Thoracic aorta (tissue), 2 donors: ENCODE measurements around the gene TNRC6A. TPM values are rescaled to one million over a fixed set of nuclear protein-coding genes. Genes with fewer than 3 reads are reported as not detected.

Source experiments
- ATAC-seq: fragments of 150-250 bp; one replicate; pipeline ENCODE4 v1.8.0; 2017; ENCODE audit warnings: low read depth; ENCODE audit not compliant: insufficient number of reproducible peaks, low FRiP score
- DNase-seq: peaks from one replicate; pipeline ENCODE4 v3.0.0-alpha.2; 2020; ENCODE audit warnings: low spot score
- H3K27ac ChIP-seq, 2 donors: fragments of 200-600 bp; sonication (generic); 1 replicate in 1 of 2; 2 replicates in 1 of 2; pipeline ENCODE4 v1.5.1; 2016; ENCODE audit warnings: mild to moderate bottlenecking in 2 of 2, moderate library complexity in 2 of 2
- H3K27me3 ChIP-seq: fragments of 200-600 bp; sonication (generic); replicated peaks from 2 replicates; pipeline ENCODE4 v1.6.0; 2016; ENCODE audit warnings: mild to moderate bottlenecking; ENCODE audit not compliant: insufficient read depth
- H3K36me3 ChIP-seq: fragments of 200-600 bp; sonication (generic); one replicate; pipeline ENCODE4 v1.5.1; 2016
- H3K4me1 ChIP-seq, 2 donors: fragments of 200-600 bp; sonication (generic); 1 replicate in 1 of 2; 2 replicates in 1 of 2; pipeline versions ENCODE4 v1.5.1 to v1.6.0; 2016; ENCODE audit warnings: low read depth in 2 of 2, mild to moderate bottlenecking in 1 of 2; ENCODE audit not compliant: control insufficient read depth in 1 of 2
- H3K4me3 ChIP-seq: fragments of 200-600 bp; sonication (generic); 2 replicates; pipeline ENCODE4 v1.5.1; 2016; ENCODE audit warnings: mild to moderate bottlenecking
- H3K9me3 ChIP-seq: fragments of 200-600 bp; sonication (generic); 2 replicates; pipeline ENCODE4 v1.5.1; 2016
- total RNA-seq, 2 donors: library from RNA; depleted of rRNA; stranded (reverse); fragments of >200 nt; gene quantifications; one replicate each; pipeline versions ENCODE4 v1.1.0 to v1.2.3, GENCODE V29; 2016
- TF ChIP-seq, protein P1 (sequence below): fragments of 200-600 bp; sonication (generic); IDR thresholded peaks from one replicate; pipeline ENCODE4 v1.5.1; 2019; ENCODE audit warnings: antibody characterized with exemption

The TNRC6A gene
- total RNA-seq, 2 donors from 2014 or later = 45.6 to 85.4 TPM

DNA sequence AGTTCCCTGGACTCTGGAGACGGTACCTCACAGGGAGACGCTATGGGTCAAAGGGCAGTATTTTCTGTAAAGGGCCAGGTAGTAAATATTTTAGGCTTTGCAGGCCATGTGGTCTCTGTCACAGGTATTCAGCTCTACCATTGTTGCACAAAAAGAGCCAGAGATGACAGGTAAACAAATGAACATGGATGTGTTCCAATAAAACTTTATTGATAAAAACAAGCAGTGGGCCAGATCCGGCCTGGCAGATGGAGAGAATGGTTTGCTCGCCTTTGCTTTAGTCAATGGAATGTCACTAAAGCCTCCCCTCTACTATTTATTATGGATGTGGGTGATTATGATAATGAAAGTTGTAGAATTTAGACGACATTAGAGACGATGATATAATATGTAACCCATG lies 107.4 kb downstream of the TNRC6A start:
- H3K27ac ChIP-seq = no peak overlapping the region
- peaks cover 3% of the 10 kb centered on the region for H3K36me3 ChIP-seq
- TF ChIP-seq, protein P1, sequence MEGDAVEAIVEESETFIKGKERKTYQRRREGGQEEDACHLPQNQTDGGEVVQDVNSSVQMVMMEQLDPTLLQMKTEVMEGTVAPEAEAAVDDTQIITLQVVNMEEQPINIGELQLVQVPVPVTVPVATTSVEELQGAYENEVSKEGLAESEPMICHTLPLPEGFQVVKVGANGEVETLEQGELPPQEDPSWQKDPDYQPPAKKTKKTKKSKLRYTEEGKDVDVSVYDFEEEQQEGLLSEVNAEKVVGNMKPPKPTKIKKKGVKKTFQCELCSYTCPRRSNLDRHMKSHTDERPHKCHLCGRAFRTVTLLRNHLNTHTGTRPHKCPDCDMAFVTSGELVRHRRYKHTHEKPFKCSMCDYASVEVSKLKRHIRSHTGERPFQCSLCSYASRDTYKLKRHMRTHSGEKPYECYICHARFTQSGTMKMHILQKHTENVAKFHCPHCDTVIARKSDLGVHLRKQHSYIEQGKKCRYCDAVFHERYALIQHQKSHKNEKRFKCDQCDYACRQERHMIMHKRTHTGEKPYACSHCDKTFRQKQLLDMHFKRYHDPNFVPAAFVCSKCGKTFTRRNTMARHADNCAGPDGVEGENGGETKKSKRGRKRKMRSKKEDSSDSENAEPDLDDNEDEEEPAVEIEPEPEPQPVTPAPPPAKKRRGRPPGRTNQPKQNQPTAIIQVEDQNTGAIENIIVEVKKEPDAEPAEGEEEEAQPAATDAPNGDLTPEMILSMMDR = no peak
- no peaks in the 10 kb centered on the region for H3K9me3 ChIP-seq
- H3K27me3 ChIP-seq = no peaks in the 10 kb centered on the region
- peaks cover 0 to 19% of the 10 kb centered on the region in 2 donors for H3K4me1 ChIP-seq
- DNase-seq = no peak
- ATAC-seq = no peak
- H3K4me3 ChIP-seq = no peak overlapping the region

DNA sequence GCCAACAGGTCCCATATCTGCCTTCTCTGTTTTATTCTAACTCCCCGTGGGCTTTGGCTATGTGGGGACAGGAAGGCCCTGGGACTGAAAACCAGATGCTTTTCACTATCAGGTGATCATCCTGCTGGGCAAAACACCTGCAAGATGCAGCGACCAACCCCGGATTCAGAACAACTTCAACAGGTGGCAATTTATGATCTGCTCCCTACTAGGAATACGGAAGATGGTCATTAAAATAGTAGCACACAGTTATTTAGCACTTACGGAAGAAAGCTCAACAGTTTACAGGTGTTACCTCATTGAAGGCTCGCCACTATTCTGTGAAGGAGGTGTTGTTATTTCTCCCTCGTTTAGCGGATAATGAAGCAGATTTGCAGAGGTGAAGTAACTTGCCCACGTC lies 108.5 kb downstream of the TNRC6A start:
- Histone ChIP-seq H3K4me1 (peaks cover 0 to 19% of the 10 kb centered on the region in 2 donors), H3K9me3 (no peaks in the 10 kb centered on the region), H3K27ac (peak overlapping the region; percentile 60 to 68), H3K36me3 (peaks cover under 1% of the 10 kb centered on the region), H3K27me3 (no peaks in the 10 kb centered on the region), H3K4me3 (no peak overlapping the region)
- ATAC-seq = no peak
- TF ChIP-seq, protein P1 = no peak
- DNase-seq = no peak

DNA sequence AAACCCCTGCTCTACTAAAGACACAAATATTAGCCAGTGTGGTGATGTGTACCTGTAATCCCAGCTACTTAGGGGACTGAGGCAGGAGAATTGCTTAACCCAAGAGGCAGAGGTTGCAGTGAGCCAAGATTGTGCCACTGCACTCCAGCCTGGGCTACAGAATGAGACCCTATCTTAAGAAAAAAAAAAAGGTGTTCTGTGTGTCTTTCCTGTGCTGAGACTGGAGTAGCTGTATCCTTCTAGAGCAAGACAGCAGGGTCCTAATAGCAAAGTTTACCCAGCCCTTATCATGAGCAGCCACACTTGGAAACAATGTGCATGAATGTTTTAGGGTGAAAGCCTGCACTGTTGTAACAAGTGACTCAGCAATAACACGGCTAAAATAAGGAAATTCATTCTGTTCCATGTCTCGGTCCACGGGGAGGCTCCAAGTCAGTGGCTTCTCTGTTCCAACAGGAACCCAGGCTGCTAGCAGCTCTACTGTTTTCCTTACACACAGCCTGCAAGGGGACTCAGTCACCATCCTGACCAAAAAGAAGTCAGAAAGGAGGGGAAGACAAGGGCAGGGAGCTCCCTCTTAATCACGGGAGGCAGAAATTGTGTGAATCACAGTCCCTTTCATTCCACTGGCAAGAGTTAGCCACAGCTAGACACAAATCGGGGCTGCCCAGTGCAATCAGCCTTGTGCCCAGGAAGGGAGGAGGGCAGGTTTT lies 109.3 kb downstream of the TNRC6A start:
- peaks cover 0 to 19% of the 10 kb centered on the region in 2 donors for H3K4me1 ChIP-seq
- H3K27me3 ChIP-seq = no peaks in the 10 kb centered on the region
- ATAC-seq (peak; percentile 76), DNase-seq (peak; percentile 19)
- H3K36me3 ChIP-seq = no peaks in the 10 kb centered on the region
- TF ChIP-seq, protein P1 = no peak
- peak overlapping the region; percentile 34 for H3K4me3 ChIP-seq
- H3K9me3 ChIP-seq = no peaks in the 10 kb centered on the region
- H3K27ac ChIP-seq = peak overlapping the region; percentile 60 to 68

DNA sequence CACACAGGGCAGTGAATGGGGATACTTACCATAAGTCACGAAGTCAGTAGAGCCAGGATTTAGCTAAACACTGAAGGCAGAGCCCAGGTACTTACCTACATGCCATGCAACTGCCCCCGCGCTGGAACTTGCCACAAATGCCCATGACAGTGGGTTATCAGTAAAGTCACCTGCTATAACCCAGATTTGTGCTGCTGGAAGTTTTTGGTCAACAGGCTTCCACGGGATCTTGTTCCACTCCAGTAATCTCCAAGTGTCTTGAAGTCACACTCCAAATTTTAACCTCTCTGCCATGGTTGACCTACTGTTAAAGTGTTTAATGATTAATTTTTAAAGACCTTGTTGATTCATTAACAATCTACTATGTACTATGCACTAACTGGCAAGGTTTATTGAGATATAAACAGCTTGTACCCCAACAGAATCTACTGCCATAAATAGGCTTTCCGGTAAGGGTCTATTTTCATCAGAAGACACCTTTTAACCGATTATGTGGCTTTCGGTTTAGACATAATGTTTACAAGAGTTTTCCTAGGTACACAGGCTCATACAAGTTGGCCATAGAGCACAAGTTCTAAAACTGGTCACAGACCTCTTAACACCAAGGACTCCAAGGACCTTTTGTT lies 110.0 kb downstream of the TNRC6A start:
- peak overlapping the region; percentile 34 for H3K4me3 ChIP-seq
- TF ChIP-seq, protein P1 = no peak
- H3K36me3 ChIP-seq = no peaks in the 10 kb centered on the region
- DNase-seq (no peak), ATAC-seq (peak; percentile 11)
- no peaks in the 10 kb centered on the region for H3K9me3 ChIP-seq
- H3K27ac ChIP-seq = peak overlapping the region; percentile 60 to 68
- no peaks in the 10 kb centered on the region for H3K27me3 ChIP-seq
- H3K4me1 ChIP-seq = peaks cover 0 to 19% of the 10 kb centered on the region in 2 donors

DNA sequence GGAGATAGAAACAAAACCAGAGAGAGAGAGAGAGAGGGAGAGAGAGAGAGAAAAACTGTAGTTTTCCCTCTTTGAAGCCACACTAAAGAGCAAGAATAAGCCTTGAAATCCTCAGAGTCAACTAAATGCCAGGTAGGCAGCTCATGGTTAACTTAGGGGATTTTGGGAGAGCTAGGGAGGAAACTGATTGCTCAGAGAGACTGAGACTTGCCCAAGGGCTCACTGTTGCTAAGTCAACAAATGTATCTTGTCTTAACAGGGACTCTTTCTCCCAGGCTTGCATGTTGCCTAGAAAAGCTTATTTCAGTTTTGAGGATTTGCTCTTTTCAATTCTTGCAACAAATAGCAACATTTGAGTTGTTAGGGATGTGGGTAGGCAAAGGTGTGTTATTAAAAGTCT lies 111.8 kb downstream of the TNRC6A start:
- ATAC-seq = no peak
- TF ChIP-seq, protein P1 = no peak
- Histone ChIP-seq H3K27me3 (no peaks in the 10 kb centered on the region), H3K4me1 (peaks cover 0 to 19% of the 10 kb centered on the region in 2 donors), H3K27ac (no peak overlapping the region), H3K9me3 (no peaks in the 10 kb centered on the region), H3K4me3 (no peak overlapping the region), H3K36me3 (peaks cover 2% of the 10 kb centered on the region)
- no peak for DNase-seq
